NT2/D1 (cell line): Measurements from ENCODE around the gene MFSD2A.

Source experiments
- YY1 ChIP-seq: IDR thresholded peaks from 2 replicates; pipeline ENCODE4 v1.6.1; 2011; ENCODE audit not compliant: insufficient read length, insufficient read depth
- ZNF274 ChIP-seq: IDR thresholded peaks from 2 replicates; pipeline ENCODE4 v1.6.1; 2011; ENCODE audit warnings: mild to moderate bottlenecking, low read depth, low read length

DNA sequence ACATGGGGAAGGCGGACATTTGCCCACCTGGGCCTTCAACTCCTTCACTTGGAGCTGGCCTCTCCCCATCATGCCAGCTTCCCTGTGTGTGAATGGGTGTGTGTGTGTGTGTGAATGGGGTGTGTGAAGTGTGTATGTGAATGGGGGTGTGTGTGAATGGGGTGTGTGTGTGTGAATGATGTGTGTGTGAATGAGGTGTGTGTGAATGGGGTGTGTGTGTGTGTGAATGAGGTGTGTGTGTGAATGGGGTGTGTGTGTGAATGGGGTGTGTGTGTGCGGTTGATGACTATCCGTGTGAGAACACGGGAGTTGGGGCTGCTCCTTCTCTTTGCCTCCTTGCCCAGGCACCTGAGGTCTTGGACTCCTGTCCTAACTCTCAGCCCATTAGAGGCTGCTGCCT lies 9.6 kb downstream of the MFSD2A start:
- TF ChIP-seq YY1: no peak
- TF ChIP-seq ZNF274: no peak
